H9 (cell line): ENCODE data around the gene TTYH1. TPM values are rescaled to one million over a fixed set of nuclear protein-coding genes. Genes with fewer than 3 reads are reported as not detected.
"Not testable (repeated sequence)": the region's sequence is repeated elsewhere in the genome, so short reads cannot be mapped to it uniquely, and the experiment has no call there.

ENCODE experiments used
- DNase-seq: peaks from one replicate; pipeline ENCODE4 v3.0.0-alpha.2; 2017
- H2AFZ ChIP-seq: one replicate; pipeline ENCODE4 v1.6.1; 2013; ENCODE audit warnings: mild to moderate bottlenecking, low read length, control low read depth, moderate library complexity
- H2AK5ac ChIP-seq: 2 replicates; pipeline ENCODE4 v1.6.1; 2013; ENCODE audit warnings: low read length, control low read depth, mixed read lengths; ENCODE audit not compliant: insufficient read length
- H2BK120ac ChIP-seq: one replicate; pipeline ENCODE4 v1.6.1; 2013; ENCODE audit warnings: low read depth, mild to moderate bottlenecking, low read length, control low read depth, inconsistent platforms; ENCODE audit not compliant: poor library complexity, severe bottlenecking
- H2BK12ac ChIP-seq: 2 replicates; pipeline ENCODE4 v1.6.1; 2013; ENCODE audit warnings: low read length, control low read depth, mixed read lengths, low read depth; ENCODE audit not compliant: insufficient read length
- H2BK15ac ChIP-seq: 2 replicates; pipeline ENCODE4 v1.6.1; 2013; ENCODE audit warnings: low read depth, low read length, control low read depth
- H2BK20ac ChIP-seq: one replicate; pipeline ENCODE4 v1.6.1; 2013; ENCODE audit warnings: low read depth, mild to moderate bottlenecking, low read length, control low read depth, inconsistent platforms; ENCODE audit not compliant: poor library complexity, severe bottlenecking
- H2BK5ac ChIP-seq: 2 replicates; pipeline ENCODE4 v1.6.1; 2013; ENCODE audit warnings: low read length, control low read depth, mixed read lengths; ENCODE audit not compliant: insufficient read length
- H3K14ac ChIP-seq: 2 replicates; pipeline ENCODE4 v1.6.1; 2013; ENCODE audit warnings: low read length, control low read depth; ENCODE audit not compliant: insufficient read depth
- H3K18ac ChIP-seq: 2 replicates; pipeline ENCODE4 v1.6.1; 2013; ENCODE audit warnings: low read depth, mild to moderate bottlenecking, mixed read lengths, low read length, control low read depth; ENCODE audit not compliant: insufficient read length
- H3K23ac ChIP-seq: 2 replicates; pipeline ENCODE4 v1.6.1; 2013; ENCODE audit warnings: low read length, control low read depth, mixed read lengths, low read depth; ENCODE audit not compliant: insufficient read length
- H3K23me2 ChIP-seq: 2 replicates; pipeline ENCODE4 v1.6.1; 2013; ENCODE audit warnings: low read depth, mild to moderate bottlenecking, mixed read lengths, low read length, control low read depth; ENCODE audit not compliant: insufficient read length, poor library complexity, severe bottlenecking
- H3K27ac ChIP-seq: 2 replicates; pipeline ENCODE4 v1.5.1; 2013; ENCODE audit warnings: low read length, control low read depth, mixed read lengths, low read depth; ENCODE audit not compliant: insufficient read length
- H3K27me3 ChIP-seq: 2 replicates; pipeline ENCODE4 v1.6.1; 2013; ENCODE audit warnings: low read length, control low read depth, inconsistent platforms; ENCODE audit not compliant: insufficient read depth
- H3K4ac ChIP-seq: 2 replicates; pipeline ENCODE4 v1.6.1; 2013; ENCODE audit warnings: low read depth, mild to moderate bottlenecking, control low read depth, inconsistent platforms, low read length, moderate library complexity
- H3K4me1 ChIP-seq: 2 replicates; pipeline ENCODE4 v1.6.1; 2013; ENCODE audit warnings: low read length, control low read depth, inconsistent platforms; ENCODE audit not compliant: insufficient read depth
- H3K4me2 ChIP-seq: 2 replicates; pipeline ENCODE4 v1.6.1; 2013; ENCODE audit warnings: low read length, control low read depth, mixed read lengths; ENCODE audit not compliant: insufficient read length, insufficient read depth
- H3K56ac ChIP-seq: 2 replicates; pipeline ENCODE4 v1.6.1; 2013; ENCODE audit warnings: low read depth, mild to moderate bottlenecking, mixed read lengths, low read length, control low read depth; ENCODE audit not compliant: insufficient read length
- H3K79me1 ChIP-seq: 2 replicates; pipeline ENCODE4 v1.6.1; 2013; ENCODE audit warnings: low read depth, mild to moderate bottlenecking, moderate library complexity, low read length, control low read depth, inconsistent platforms; ENCODE audit not compliant: insufficient read depth, poor library complexity, severe bottlenecking
- H3K79me2 ChIP-seq: 2 replicates; pipeline ENCODE4 v1.6.1; 2013; ENCODE audit warnings: low read length, control low read depth, inconsistent platforms; ENCODE audit not compliant: insufficient read depth
- H3K9ac ChIP-seq: 2 replicates; pipeline ENCODE4 v1.6.1; 2013; ENCODE audit warnings: low read length, control low read depth, mixed read lengths; ENCODE audit not compliant: insufficient read length; ENCODE audit errors: extremely low read depth
- H3K9me3 ChIP-seq: one replicate; pipeline ENCODE4 v1.6.1; 2013; ENCODE audit warnings: low read depth, low read length, inconsistent platforms; ENCODE audit not compliant: control insufficient read depth
- H3T11ph ChIP-seq: one replicate; pipeline ENCODE4 v1.6.1; 2013; ENCODE audit warnings: mild to moderate bottlenecking, low read length, control low read depth, inconsistent platforms
- H4K20me1 ChIP-seq: one replicate; pipeline ENCODE4 v1.6.1; 2013; ENCODE audit not compliant: control insufficient read depth, insufficient read length, insufficient read depth
- H4K5ac ChIP-seq: 2 replicates; pipeline ENCODE4 v1.6.1; 2013; ENCODE audit warnings: low read depth, mild to moderate bottlenecking, mixed read lengths, low read length, control low read depth; ENCODE audit not compliant: insufficient read length
- H4K8ac ChIP-seq: replicated peaks from 2 replicates; pipeline ENCODE4 v1.6.1; 2013; ENCODE audit warnings: low read length, control low read depth, mixed read lengths, low read depth; ENCODE audit not compliant: insufficient read length
- H4K91ac ChIP-seq: 2 replicates; pipeline ENCODE4 v1.6.1; 2013; ENCODE audit warnings: low read depth, mild to moderate bottlenecking, moderate library complexity, mixed read lengths, low read length, control low read depth; ENCODE audit not compliant: insufficient read length
- H3K27ac Mint-ChIP-seq, 3 experiments: 2 replicates in 2 of 3; 3 replicates in 1 of 3; pipeline ENCODE4 v1.8.0; 2020 to 2021; ENCODE audit warnings: mixed read lengths in 3 of 3, mild to moderate bottlenecking in 1 of 3, moderate library complexity in 1 of 3
- H3K27me3 Mint-ChIP-seq: 2 replicates; pipeline ENCODE4 v1.8.0; 2021; ENCODE audit warnings: low read depth, mild to moderate bottlenecking, moderate library complexity, mixed read lengths
- H3K36me3 Mint-ChIP-seq, 3 experiments: 2 replicates in 2 of 3; 3 replicates in 1 of 3; pipeline ENCODE4 v1.8.0; 2020 to 2021; ENCODE audit warnings: low read depth in 3 of 3, mixed read lengths in 3 of 3; ENCODE audit not compliant: insufficient read depth in 1 of 3
- H3K4me1 Mint-ChIP-seq, 2 experiments: 2 replicates each; pipeline ENCODE4 v1.8.0; 2020; ENCODE audit warnings: mixed read lengths in 2 of 2
- H3K4me3 Mint-ChIP-seq, 2 experiments: 2 replicates in 1 of 2; 3 replicates in 1 of 2; pipeline ENCODE4 v1.8.0; 2020 to 2021; ENCODE audit warnings: mild to moderate bottlenecking in 2 of 2, mixed read lengths in 2 of 2, moderate library complexity in 1 of 2
- H3K9me3 Mint-ChIP-seq, 2 experiments: 2 replicates in 1 of 2; 3 replicates in 1 of 2; pipeline ENCODE4 v1.8.0; 2020; ENCODE audit warnings: mild to moderate bottlenecking in 2 of 2, mixed read lengths in 2 of 2, moderate library complexity in 1 of 2
- WGBS: extraction: QIAGEN DNeasy Blood & Tissue Kit; methylation state at CpG from one replicate; pipeline ENCODE4 v1.1.7; 2013; ENCODE audit warnings: missing lambda C conversion rate, low lambda C conversion rate, mixed read lengths; ENCODE audit not compliant: insufficient read length; ENCODE audit errors: extremely low coverage; 5-methylcytosine and 5-hydroxymethylcytosine counted together
- total RNA-seq: library from RNA; stranded (reverse); gene quantifications from 2 replicates; pipeline ENCODE4 v1.2.1, GENCODE V29; 2021
- TF ChIP-seq, protein P1 (sequence below): fragments of 200-600 bp; sonication (generic); conservative IDR thresholded peaks from 3 replicates; pipeline ENCODE4 v1.8.0; 2021; ENCODE audit warnings: antibody characterized with exemption, mild to moderate bottlenecking

The TTYH1 gene
- total RNA-seq, 1 experiment from 2014 or later = 47.1 TPM

DNA sequence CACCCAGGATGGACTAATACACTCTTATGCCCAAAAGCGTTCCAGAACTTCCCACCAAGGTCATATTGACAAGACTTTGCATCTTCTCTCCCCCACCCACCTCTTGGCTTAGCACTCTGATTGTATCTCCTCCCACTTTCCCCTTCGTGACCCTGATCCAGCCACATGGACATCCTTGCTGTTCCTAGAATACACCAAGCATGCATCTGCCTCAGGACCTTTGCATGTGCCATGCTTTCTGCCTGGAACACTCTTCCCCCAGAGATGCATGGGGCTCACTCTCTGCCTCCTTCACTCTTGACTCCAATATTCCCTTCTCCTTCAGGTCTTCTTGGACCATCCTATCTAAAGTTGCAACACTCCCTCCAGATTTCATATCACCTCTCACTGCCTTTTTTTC is 34.4 kb upstream of the TTYH1 start:
- no peak for DNase-seq
- H3K4me1 Mint-ChIP-seq = no peaks in the 10 kb centered on the region
- H3K9ac ChIP-seq = no peak overlapping the region
- no peaks in the 10 kb centered on the region for H3K9me3 ChIP-seq
- H3K9me3 Mint-ChIP-seq = peaks cover 3 to 51% of the 10 kb centered on the region in 2 experiments; a peak in 3 of 5 replicates
- no peak overlapping the region for H4K5ac ChIP-seq
- WGBS = no CpG with 5 or more reads among the region's 2 CpGs
- H3K27ac ChIP-seq = no peak overlapping the region
- H3K23me2 ChIP-seq = no peaks in the 10 kb centered on the region
- no peak overlapping the region for H3K4ac ChIP-seq
- H3K4me1 ChIP-seq = no peaks in the 10 kb centered on the region
- no peak overlapping the region for H2BK20ac ChIP-seq
- no peak overlapping the region for H3K56ac ChIP-seq
- H4K20me1 ChIP-seq = no peaks in the 10 kb centered on the region
- no peak overlapping the region for H3T11ph ChIP-seq
- no peak overlapping the region for H2BK15ac ChIP-seq
- no peaks in the 10 kb centered on the region for H3K27me3 ChIP-seq
- H4K8ac ChIP-seq = no peak overlapping the region
- H2AK5ac ChIP-seq = no peak overlapping the region
- no peak overlapping the region for H3K18ac ChIP-seq
- TF ChIP-seq, protein P1, sequence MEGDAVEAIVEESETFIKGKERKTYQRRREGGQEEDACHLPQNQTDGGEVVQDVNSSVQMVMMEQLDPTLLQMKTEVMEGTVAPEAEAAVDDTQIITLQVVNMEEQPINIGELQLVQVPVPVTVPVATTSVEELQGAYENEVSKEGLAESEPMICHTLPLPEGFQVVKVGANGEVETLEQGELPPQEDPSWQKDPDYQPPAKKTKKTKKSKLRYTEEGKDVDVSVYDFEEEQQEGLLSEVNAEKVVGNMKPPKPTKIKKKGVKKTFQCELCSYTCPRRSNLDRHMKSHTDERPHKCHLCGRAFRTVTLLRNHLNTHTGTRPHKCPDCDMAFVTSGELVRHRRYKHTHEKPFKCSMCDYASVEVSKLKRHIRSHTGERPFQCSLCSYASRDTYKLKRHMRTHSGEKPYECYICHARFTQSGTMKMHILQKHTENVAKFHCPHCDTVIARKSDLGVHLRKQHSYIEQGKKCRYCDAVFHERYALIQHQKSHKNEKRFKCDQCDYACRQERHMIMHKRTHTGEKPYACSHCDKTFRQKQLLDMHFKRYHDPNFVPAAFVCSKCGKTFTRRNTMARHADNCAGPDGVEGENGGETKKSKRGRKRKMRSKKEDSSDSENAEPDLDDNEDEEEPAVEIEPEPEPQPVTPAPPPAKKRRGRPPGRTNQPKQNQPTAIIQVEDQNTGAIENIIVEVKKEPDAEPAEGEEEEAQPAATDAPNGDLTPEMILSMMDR = no peak
- H3K23ac ChIP-seq = no peak overlapping the region
- no peak overlapping the region for H2AFZ ChIP-seq
- no peak overlapping the region for H2BK12ac ChIP-seq
- no peaks in the 10 kb centered on the region for H3K79me2 ChIP-seq
- no peak overlapping the region for H2BK120ac ChIP-seq
- no peak overlapping the region for H3K27ac Mint-ChIP-seq
- H2BK5ac ChIP-seq = no peak overlapping the region
- no peak overlapping the region for H3K14ac ChIP-seq
- H3K4me3 Mint-ChIP-seq = no peak overlapping the region
- no peak overlapping the region for H4K91ac ChIP-seq
- H3K4me2 ChIP-seq = no peak overlapping the region
- no peaks in the 10 kb centered on the region for H3K79me1 ChIP-seq
- H3K36me3 Mint-ChIP-seq = no peaks in the 10 kb centered on the region
- peaks cover 61% of the 10 kb centered on the region for H3K27me3 Mint-ChIP-seq

DNA sequence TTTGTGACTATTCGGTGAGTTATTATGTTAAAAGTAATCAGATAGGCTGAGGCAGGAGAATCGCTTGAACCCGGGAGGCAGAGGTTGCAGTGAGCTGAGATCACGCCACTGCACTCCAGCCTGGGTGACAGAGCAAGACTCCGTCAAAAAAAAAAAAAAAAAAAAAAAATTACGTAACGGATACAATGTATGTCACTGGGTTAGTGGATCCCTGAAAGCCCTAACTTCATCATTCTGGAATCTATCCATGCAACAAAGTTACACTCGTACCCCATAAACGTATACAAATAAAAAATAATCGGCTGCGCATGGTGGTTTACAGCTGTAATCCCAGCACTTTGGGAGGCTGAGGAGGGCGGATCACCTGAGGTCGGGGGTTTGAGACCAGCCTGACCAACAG is 33.2 kb upstream of the TTYH1 start:
- DNase-seq, H3K4ac ChIP-seq, H3K18ac ChIP-seq, H4K8ac ChIP-seq, H2BK20ac ChIP-seq, H3K27me3 ChIP-seq, H3K23ac ChIP-seq, H3K36me3 Mint-ChIP-seq, H3K14ac ChIP-seq, H3K79me2 ChIP-seq, H3K79me1 ChIP-seq, H2BK12ac ChIP-seq, H3K4me1 Mint-ChIP-seq, H3K23me2 ChIP-seq, H3K9ac ChIP-seq, H3K56ac ChIP-seq, H3K27ac Mint-ChIP-seq, H2BK15ac ChIP-seq, H2BK120ac ChIP-seq, H3K9me3 ChIP-seq, H4K5ac ChIP-seq, H2AFZ ChIP-seq, H3K4me2 ChIP-seq, H2BK5ac ChIP-seq, H3T11ph ChIP-seq, H3K4me1 ChIP-seq, H4K91ac ChIP-seq, H3K4me3 Mint-ChIP-seq, H3K27ac ChIP-seq, H2AK5ac ChIP-seq, H4K20me1 ChIP-seq: not testable (repeated sequence)
- Mint-ChIP-seq H3K9me3 (peaks cover 3 to 46% of the 10 kb centered on the region in 2 experiments; a peak in 3 of 5 replicates), H3K27me3 (peaks cover 60% of the 10 kb centered on the region)
- no CpG with 5 or more reads among the region's 13 CpGs for WGBS
